ENCODE results near the gene TYK2. TPM values are rescaled to one million over a fixed set of nuclear protein-coding genes. Genes with fewer than 3 reads are reported as not detected.
"Not testable (repeated sequence)": the region's sequence is repeated elsewhere in the genome, so short reads cannot be mapped to it uniquely, and the experiment has no call there.

TYK2 gene
- total RNA-seq, 1 experiment from 2014 or later: 124 TPM

DNA sequence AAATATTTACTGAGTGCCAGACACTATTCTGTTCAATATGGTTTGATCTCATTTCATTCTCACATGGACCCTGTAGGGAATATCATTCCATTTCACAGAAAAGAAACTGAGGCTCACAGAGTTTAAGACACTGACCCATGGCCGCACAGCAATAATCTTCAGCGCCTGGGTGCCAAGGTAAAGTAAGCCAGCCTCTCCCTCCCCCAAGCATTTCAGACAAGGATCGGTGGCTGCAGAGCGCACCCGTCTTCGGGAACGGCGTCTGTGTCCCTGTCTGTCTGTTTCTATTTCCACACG lies 35.7 kb upstream of the TYK2 start:
- DNase-seq: no peak
- Histone ChIP-seq H3K9me3 (peaks cover 10% of the 10 kb centered on the region), H3K36me3 (no peaks in the 10 kb centered on the region), H3K27me3 (peaks cover 35% of the 10 kb centered on the region), H3K4me3 (peak overlapping the region; percentile 55)

DNA sequence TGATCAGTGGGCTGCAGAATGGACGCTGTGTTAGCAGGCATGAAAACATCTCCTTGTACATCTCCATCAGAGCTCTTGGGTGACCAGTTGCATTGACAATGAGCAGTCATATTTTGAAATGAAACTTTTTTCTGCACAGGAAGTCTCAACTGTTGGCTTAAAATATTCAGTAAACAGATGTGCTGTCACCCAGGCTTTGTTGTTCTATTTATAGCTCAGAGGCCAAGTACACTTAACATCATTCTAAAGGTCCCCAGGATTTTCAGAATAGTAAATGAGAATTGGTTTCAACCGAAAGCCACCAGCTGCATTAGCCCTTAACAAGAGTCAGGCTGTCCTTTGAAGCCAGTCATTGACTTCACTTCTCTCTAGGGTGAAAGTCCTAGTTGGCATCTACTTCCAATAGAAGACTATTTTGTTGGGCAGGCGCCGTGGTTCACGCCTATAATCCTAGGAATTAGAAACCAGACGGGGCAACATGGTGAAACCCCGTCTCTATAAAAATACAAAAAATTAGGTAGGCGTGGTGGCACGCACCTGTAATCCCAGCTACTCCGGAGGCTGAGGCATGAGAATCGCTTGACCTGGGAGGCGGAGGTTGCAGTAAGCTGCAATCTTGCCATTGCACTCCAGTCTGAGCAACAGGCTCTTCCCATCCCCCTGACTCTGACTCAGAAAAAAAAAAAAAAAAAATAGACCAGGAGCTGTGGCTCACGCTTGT lies 32.0 kb upstream of the TYK2 start:
- no peak for DNase-seq
- H3K9me3 ChIP-seq: peaks cover 10% of the 10 kb centered on the region
- peaks cover 5% of the 10 kb centered on the region; the same call in 1 of the 2 replicates for H3K27me3 ChIP-seq
- no peaks in the 10 kb centered on the region for H3K36me3 ChIP-seq
- no peak overlapping the region for H3K4me3 ChIP-seq

DNA sequence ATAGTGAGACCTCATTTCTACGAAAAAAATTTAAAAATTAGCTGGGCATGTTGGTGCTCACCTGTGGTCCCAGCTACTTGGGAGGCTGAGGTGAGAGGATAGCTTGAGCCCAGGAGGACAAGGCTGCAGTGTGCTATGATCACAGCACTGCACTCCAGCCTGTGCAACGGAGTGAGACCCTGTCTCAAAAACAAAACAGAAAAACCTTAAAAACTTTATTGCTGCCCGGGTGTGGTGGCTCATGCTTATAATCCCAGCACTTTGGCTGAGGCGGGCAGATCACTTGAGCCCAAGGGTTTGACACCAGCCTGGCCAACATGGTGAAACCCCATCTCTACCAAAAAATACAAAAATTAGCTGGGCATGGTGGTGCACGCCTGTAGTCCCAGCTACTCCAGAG lies 30.9 kb upstream of the TYK2 start:
- H3K36me3 ChIP-seq, DNase-seq, H3K27me3 ChIP-seq, H3K4me3 ChIP-seq: not testable (repeated sequence)
- peaks cover 10% of the 10 kb centered on the region for H3K9me3 ChIP-seq

DNA sequence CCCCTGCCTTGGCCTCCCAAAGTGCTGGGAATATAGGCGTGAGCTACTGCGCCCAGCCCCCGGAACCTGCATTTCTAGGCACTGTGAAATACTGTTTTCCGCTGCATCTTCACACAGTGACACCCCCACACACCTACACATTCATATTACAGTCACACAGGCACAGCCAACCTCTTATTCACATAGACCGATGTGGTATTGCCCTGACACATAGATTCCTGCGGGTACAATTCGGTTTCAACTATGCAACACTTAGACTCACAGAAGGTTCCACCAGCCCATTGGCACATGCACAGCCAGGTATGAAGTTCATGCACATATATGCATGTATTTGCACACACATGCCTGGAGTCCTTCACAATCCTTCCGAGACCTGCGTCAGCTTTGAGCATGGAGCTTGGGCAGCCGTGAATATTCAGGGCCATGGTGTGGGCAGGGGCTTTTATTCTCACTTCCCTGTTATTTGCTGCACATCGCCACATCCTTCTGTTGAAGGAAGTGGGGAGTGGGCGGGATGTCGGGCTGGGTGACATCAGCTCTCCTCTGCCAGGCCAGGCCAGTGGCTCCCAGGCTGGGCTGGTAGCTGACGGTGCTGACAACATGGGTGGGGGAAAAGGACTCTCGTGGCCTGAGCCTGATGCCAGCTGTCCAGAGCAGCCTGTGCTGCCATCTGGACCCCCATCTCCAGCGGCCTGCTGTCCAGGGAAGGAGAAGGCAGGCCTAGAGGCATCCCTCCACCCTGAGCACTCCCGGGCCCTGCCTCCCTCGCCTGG lies 28.3 kb upstream of the TYK2 start:
- Histone ChIP-seq H3K27me3 (peaks cover 8% of the 10 kb centered on the region), H3K9me3 (no peaks in the 10 kb centered on the region), H3K36me3 (no peaks in the 10 kb centered on the region), H3K4me3 (no peak overlapping the region)
- DNase-seq: peak; percentile 39

DNA sequence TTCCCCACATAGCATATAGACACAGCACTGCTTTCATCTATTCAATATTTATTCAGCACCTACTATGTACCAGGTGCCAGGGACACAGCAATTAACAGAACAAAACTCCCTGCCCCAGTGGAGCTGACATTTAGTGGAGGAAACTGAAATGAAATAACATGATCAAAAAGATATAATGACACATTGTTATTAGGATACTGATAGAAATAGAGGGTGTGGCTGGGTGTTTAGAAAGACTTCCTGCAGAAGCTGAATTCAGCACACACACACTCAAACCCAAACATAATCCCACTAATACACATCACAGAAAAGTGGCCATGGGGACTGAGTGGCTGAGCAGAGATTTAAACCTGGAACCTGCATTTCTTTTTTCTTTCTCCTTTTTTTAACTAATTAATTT lies 26.7 kb upstream of the TYK2 start:
- Histone ChIP-seq H3K27me3 (peaks cover 8% of the 10 kb centered on the region), H3K4me3 (no peak overlapping the region), H3K9me3 (no peaks in the 10 kb centered on the region), H3K36me3 (no peaks in the 10 kb centered on the region; the same call in 1 of the 2 replicates)
- DNase-seq: no peak

DNA sequence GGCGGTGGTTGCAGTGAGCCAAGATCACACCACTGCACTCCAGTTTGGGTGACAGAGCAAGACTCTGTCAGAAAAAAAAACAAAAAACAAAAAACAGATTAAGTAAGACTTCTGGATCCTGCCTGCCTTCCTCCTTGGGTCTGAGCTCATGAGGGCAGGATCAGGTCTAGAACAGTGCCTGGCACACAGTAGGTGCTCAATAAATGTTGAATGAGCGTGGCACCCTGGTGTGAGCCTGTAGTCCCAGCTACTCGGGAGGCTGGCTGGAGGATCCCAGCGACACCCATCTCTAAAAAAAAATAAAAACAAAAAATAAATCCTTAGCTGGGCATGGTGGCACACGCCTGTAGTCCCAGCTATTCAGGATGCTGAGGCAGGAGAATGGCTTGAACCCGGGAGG lies 25.8 kb upstream of the TYK2 start:
- Histone ChIP-seq H3K36me3 (peaks cover 6% of the 10 kb centered on the region), H3K27me3 (peaks cover 8% of the 10 kb centered on the region), H3K9me3 (no peaks in the 10 kb centered on the region), H3K4me3 (no peak overlapping the region)
- DNase-seq: no peak

DNA sequence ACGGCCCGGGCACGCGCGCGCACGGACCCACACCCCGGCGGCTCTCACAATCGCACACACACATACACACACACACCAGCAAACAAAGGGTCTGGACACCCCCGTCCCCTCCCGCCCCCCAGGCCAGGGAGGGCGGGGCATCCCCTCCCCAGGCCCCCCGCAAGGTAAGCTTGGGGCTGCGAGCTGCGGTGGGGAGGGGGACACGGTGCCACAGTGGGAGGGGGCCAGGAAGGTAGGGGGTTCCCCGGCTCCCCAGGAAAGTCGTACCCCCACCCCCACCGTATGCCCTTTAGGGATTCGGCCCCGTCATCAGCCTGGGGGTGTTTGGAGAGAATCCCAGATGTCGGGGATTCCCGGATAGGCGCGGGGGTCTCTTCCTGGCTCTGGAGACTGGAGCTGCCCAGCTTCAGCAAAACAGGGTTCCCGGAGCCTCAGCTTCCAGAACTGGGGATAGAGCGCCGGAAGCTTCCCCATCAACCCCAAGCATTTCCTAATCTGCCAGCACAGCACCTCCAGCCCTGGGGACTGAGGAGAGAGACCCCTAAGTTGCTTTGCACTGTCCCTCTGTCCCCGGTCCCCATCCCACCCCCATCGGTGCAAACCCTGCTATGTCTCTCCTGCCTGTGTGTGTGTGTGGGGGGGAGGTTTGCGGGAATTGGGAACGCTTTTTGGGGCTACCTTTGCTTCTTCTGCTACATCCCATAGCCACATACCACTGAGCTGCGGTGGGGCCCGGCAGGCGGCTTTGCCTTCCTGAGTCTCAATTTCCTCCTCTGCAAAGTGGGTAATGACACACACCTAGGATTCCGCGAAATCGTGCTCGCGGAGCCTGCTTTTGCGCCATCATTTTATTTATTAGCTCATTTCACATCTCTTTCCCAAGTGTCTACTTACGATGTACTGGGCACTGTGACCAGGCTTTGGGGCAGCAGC lies 24.8 kb upstream of the TYK2 start:
- no peak for DNase-seq

DNA sequence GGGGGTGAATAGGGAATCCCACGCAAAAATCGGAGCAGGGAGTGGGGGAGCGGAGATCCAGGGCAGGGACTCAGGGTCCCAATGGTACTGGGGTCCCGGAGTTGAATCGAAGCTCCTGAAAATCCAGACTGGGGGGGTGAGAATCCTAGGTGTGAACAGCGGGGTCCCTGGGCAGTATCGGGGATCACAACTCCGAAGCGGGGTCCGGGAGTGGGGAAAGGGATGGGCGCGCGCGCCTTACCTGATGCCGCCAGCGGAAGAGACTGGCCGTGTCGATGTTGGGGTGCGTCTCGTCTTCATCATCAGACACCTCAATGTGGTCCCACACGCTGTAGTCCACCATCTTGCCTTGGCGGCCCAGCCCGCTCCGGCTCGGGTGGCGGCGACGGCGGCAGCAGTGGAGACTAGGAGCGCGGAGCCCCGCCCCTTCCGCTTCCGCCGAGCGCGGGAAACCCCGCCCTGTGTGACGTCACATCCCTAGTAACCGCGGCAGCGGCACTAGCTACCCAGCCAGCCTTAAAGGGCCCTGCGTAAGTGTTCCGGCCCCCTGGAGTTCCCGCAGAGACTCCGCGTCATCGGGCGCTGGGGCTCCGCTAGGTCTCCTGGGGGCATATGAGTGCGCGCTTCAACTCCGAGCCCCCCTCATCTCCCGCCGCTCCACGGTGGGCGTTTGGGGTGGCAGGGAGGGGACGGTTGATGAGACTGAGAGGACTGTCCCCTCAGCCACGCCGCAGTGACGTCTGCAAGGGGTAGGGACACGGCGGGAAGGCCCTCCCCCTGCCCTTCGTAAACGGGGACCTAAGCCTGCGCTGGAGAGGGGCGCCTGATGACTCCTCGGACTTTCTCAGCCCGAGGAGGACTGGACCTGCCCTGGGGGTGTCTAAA lies 23.0 kb upstream of the TYK2 start, which contains the start of gene CDC37:
Gene CDC37 (minus strand): TSS at position 406 of the 885 bp plus-strand sequence. CDS start 63 bp downstream, at position 343.
- H3K27me3 ChIP-seq: peaks cover 8% of the 10 kb centered on the region
- H3K9me3 ChIP-seq: no peaks in the 10 kb centered on the region
- peak within 1 kb of the TSS; percentile 96 for H3K4me3 ChIP-seq
- H3K36me3 ChIP-seq: peaks cover 26% of the 10 kb centered on the region
- DNase-seq: peak; percentile 98

More for the DNA sequence above, 24.8 kb upstream of the TYK2 start:
- Histone ChIP-seq H3K36me3 (peaks cover 15% of the 10 kb centered on the region), H3K9me3 (no peaks in the 10 kb centered on the region), H3K4me3 (peak overlapping the region; percentile 96; the same call in 1 of the 2 replicates), H3K27me3 (peaks cover 8% of the 10 kb centered on the region)

DNA sequence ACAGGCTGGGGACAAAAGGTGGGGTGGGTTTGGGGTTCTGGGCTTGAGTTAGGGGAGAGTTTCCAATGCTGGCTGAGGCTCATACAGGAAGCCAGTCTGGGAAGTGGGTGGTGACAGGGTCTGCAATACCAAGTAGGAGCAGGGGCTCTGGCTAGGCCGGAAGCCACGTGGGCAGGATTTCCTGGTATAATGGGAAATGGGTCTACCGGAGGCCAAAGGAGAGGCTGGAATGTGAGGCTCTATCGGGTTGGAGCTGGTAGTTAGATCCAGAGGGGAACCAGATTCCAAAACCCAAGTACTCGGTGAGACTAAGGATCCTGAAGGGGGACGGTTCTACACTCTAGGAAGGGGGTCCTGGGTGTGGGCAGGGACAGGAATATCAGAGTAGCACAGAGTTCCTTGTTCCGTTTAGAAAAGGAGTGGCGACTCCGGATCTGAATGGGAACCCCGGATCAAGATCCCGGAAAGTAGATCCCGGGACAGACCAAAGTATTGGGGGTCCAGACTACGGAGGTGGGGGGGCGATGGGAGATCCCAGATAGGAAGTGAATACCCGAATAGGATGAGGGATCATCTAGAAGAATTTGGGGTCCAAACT lies 22.2 kb upstream of the TYK2 start:
- peaks cover 8% of the 10 kb centered on the region for H3K27me3 ChIP-seq
- no peaks in the 10 kb centered on the region for H3K9me3 ChIP-seq
- peak overlapping the region; percentile 96 for H3K4me3 ChIP-seq
- peaks cover 34% of the 10 kb centered on the region for H3K36me3 ChIP-seq
- peak; percentile 80 for DNase-seq

DNA sequence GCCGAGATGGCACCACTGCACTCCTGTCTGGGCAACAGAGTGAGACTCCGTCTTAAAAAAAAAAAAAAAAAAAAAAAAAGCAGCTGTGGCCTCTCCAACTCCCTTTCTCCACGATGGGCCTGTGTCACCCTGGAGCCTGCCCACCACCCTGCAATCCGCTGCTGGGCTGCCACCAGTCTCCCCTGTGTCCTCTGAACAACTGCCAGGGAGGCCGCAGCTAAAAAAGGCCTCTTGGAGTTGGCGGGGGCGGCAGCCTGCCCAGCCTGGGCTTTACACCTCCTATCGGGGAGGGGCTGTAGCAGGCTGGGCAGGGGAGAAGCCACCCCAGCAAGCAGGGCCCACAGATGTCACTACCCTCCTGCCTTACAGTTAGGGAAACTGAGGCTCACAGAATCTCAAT lies 19.5 kb upstream of the TYK2 start:
- H3K27me3 ChIP-seq: no peaks in the 10 kb centered on the region
- H3K9me3 ChIP-seq: no peaks in the 10 kb centered on the region
- peaks cover 54% of the 10 kb centered on the region for H3K36me3 ChIP-seq
- H3K4me3 ChIP-seq: no peak overlapping the region
- no peak for DNase-seq

DNA sequence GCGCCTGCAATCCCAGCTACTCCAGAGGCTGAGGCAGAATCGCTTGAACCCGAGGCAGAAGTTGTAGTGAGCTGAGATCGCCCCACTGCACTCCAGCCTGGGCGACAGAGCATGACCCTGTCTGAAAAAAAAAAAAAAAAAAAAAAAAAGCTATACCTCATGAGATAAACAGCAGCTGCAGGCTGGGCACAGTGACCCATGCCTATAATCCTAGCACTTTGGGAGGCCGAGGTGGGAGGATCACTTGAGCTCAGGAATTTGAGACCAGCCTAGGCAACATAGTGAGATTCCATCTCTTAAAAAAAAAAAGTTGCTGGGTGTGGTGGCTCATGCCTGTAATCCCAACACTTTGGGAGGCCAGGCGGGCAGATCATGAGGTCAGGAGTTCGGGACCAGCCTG lies 19.0 kb upstream of the TYK2 start:
- H3K4me3 ChIP-seq, H3K27me3 ChIP-seq, DNase-seq, H3K9me3 ChIP-seq: not testable (repeated sequence)
- H3K36me3 ChIP-seq: peaks cover 59% of the 10 kb centered on the region

DNA sequence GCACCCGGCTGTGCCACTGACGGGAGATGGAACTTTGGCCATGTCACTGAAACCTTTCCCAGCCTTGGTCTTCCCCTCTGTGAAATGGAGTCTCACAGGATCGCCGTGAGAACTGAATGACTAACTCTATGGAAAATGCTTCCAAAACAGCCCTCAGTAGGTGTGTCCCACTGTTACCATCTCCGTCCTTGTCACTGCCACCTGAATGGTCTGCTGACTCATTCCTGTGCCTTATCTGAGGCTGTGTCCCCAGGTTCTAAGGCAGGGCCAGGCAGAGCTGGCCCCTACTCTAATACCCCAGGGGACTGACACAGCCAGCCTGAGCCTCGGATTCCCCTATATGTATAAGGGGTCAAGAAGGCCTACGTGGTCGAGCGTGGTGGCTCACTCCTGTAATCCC lies 18.4 kb upstream of the TYK2 start:
- Histone ChIP-seq H3K27me3 (no peaks in the 10 kb centered on the region), H3K36me3 (peaks cover 64% of the 10 kb centered on the region), H3K4me3 (no peak overlapping the region), H3K9me3 (no peaks in the 10 kb centered on the region)
- no peak for DNase-seq

DNA sequence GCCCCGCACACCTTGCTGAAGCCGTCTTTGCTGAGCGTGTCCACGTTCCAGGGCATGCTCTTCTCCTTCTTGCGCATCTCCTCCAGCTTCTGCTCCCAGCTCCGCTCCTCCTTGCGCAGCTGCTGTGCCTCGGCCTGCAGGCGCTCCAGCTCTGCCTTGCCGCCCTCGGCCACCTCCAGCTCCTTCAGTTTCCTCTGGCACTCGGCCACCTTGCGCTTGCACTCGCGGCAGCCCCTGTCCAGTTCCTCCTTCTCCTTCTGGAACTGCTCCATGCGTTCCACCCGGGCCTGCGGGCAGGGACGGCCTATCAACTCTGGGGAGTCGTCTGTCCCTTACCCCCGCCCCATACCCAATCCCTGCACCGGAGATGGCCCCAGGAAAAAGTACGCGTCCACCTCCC lies 15.5 kb upstream of the TYK2 start:
- Histone ChIP-seq H3K9me3 (no peaks in the 10 kb centered on the region), H3K36me3 (peaks cover 84% of the 10 kb centered on the region), H3K27me3 (no peaks in the 10 kb centered on the region), H3K4me3 (no peak overlapping the region)
- DNase-seq: no peak

DNA sequence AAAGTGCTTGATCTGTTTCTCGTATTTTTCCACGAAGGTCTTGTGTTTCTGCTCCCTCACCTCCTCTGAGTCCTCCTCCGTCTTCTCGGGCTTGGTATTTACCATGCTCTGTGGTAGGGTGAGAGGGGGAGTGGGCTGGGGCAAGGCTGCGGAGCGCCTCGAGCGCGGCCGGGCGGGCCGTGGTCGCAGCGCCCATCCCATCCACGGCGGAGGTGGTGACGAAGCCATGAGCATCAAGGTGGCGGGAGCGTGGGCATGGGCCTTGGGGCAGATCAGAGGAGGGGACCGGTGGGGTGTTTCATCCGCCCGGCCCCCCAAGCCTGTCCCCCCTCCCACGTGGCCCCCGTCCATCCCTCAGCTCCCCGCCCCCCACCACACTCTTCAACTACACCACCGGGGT lies 15.1 kb upstream of the TYK2 start:
- H3K27me3 ChIP-seq: no peaks in the 10 kb centered on the region
- no peak overlapping the region for H3K4me3 ChIP-seq
- H3K9me3 ChIP-seq: no peaks in the 10 kb centered on the region
- no peak for DNase-seq
- peaks cover 86% of the 10 kb centered on the region for H3K36me3 ChIP-seq

DNA sequence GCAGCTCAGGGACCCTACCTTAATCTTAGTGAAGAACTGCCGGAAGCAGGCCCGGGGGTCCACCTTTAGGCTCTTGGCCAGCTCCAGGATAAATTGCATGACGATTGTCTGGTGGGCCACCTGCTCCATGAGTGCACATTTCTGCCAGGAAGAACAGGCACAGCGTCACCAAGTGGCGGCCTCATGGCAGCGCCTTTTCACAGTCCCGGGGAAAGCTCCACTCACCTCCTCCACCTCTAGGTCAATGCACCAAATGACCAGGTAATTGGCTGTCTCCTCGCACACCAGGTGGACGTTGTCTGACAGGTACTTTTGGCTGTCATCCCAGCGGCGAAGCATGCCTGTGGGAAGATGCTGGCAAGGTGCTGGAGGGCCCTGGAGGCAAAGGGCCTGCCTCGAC lies 14.6 kb upstream of the TYK2 start:
- DNase-seq: no peak
- peaks cover 86% of the 10 kb centered on the region for H3K36me3 ChIP-seq
- no peak overlapping the region for H3K4me3 ChIP-seq
- no peaks in the 10 kb centered on the region for H3K9me3 ChIP-seq
- H3K27me3 ChIP-seq: no peaks in the 10 kb centered on the region

DNA sequence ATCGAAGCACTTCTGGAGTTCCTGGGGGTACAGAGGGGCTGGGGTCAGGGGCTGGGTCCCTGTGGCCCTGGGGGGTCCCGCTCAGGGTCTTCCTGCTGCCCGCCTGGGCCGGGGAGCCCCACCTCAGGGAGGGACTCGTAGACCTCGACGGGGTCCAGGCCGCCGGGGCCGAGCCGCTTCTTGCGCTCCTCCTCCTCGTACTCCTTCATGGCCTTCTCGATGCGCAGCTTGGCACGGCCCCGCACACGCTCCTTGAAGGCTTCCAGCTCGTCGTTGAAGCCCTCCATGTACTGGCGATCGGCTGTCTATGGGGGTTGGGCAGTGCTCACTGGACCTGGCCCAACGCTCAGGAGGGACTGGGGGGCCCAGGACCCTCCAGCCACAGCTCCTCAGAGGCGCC lies 12.8 kb upstream of the TYK2 start:
- no peak for DNase-seq
- H3K9me3 ChIP-seq: no peaks in the 10 kb centered on the region
- peaks cover 80% of the 10 kb centered on the region for H3K36me3 ChIP-seq
- H3K4me3 ChIP-seq: no peak overlapping the region
- no peaks in the 10 kb centered on the region for H3K27me3 ChIP-seq
